Brain (organoid and tissue), 1 donor: ENCODE measurements around the gene HS3ST3B1. TPM values are rescaled to one million over a fixed set of nuclear protein-coding genes. Genes with fewer than 3 reads are reported as not detected.

Experiments
- polyA plus RNA-seq: library from polyadenylated mRNA; stranded (reverse); fragments of 350-450 nt; fragmentation: Illumina TruSeq; extraction: RNeasy Lipid Tissue Mini Kit (QIAGEN cat#74804); gene quantifications from one replicate; pipeline ENCODE4 v1.2.3, GENCODE V29; 2015; ENCODE audit warnings: low read depth, low replicate concordance; ENCODE audit not compliant: insufficient read depth

Gene HS3ST3B1
- polyA plus RNA-seq, 1 donor from 2014 or later, result 0.14 TPM

Other genes starting within 250 kb of the HS3ST3B1 start
- 7.2 TPM for gene COX10, start 231.6 kb upstream of the HS3ST3B1 start, polyA plus RNA-seq
- not detected for gene CDRT15, start 64.2 kb upstream of the HS3ST3B1 start, polyA plus RNA-seq